D721Med (cell line): ENCODE results near the gene DNAI1.
A peak's percentile ranks its signal among the peaks of the same experiment; 100 is the strongest.
"Not testable (repeated sequence)": the region's sequence is repeated elsewhere in the genome, so short reads cannot be mapped to it uniquely, and the experiment has no call there.

ENCODE experiments used
- DNase-seq: peaks from one replicate; pipeline ENCODE4 v3.0.0; 2011; ENCODE audit warnings: low spot score; ENCODE audit not compliant: insufficient read length
- FAIRE-seq: peaks from 2 replicates; lab custom pipeline; 2011; peaks lifted over from hg19 to GRCh38; lab: Jason Lieb, UNC
- TF ChIP-seq, protein P1 (sequence below): IDR thresholded peaks from 2 replicates; pipeline ENCODE4 v1.5.1; 2012; ENCODE audit warnings: mild to moderate bottlenecking, control low read depth; ENCODE audit not compliant: insufficient read depth; ENCODE audit errors: missing control alignments

The DNAI1 gene

GRCh38 chr9:34426347-34427074 lies 32.1 kb upstream of the DNAI1 start:
- TF ChIP-seq, protein P1, sequence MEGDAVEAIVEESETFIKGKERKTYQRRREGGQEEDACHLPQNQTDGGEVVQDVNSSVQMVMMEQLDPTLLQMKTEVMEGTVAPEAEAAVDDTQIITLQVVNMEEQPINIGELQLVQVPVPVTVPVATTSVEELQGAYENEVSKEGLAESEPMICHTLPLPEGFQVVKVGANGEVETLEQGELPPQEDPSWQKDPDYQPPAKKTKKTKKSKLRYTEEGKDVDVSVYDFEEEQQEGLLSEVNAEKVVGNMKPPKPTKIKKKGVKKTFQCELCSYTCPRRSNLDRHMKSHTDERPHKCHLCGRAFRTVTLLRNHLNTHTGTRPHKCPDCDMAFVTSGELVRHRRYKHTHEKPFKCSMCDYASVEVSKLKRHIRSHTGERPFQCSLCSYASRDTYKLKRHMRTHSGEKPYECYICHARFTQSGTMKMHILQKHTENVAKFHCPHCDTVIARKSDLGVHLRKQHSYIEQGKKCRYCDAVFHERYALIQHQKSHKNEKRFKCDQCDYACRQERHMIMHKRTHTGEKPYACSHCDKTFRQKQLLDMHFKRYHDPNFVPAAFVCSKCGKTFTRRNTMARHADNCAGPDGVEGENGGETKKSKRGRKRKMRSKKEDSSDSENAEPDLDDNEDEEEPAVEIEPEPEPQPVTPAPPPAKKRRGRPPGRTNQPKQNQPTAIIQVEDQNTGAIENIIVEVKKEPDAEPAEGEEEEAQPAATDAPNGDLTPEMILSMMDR = no peak
- no peak for FAIRE-seq
- no peak for DNase-seq

DNA sequence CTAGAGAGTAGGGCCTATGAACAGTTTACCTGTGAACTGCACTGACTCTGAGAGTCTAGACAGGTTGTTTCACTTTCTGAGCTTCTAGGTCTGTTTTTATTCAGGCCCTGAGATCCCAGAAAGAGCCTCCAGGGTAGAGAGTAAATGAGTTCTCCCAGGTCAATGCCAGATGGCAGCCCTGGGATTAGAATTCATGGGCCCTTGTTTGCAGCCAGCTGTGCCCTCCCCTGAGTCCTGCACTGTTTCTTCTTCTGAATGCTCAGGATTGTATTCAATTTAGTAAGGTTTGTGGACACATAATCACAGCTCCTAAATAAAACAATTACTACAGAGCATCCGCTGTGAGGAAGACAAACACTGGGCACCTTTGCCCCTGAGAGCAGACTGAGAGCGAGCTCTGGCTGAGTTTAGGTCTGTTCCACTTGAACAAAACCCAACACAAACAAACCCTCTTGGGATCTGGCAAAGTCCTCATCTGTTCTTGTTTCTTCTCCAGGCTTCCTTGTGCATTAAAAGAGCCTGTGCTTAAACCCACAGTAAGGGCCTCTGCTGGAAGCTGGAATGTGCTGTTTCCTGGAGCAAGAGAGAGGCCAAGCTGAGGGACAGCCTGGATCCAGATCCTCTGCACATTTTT lies 30.2 kb upstream of the DNAI1 start:
- FAIRE-seq (no peak), DNase-seq (no peak)
- TF ChIP-seq, protein P1 = no peak

DNA sequence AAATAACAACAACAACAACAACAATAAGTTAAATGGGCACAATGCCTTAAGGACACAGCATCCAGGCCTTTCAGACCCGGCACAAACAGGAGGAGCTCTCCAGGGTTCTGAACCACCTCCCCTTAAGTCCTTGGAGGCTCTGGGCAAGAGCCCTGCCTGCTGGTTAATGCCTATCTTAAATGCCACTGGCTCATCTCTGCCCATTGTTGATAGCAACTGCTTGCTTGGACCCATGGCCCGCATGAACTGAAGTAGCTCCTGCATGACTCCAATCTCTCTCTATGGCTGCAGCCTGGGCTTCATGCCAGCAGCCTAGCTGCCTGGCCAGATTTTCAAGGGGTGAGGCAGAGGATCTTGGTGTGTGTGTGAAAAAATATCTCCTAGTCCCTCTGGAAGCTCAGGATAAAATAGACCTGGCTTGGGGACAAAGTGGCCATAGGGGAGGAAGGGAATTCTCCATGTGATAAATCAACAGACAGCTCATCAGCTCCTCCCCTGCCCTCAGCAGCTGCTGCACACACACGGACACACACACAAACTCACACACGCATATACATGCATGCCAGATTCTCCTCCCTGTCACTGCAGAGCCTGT lies 27.7 kb upstream of the DNAI1 start:
- TF ChIP-seq, protein P1 = no peak
- FAIRE-seq (no peak), DNase-seq (no peak)

DNA sequence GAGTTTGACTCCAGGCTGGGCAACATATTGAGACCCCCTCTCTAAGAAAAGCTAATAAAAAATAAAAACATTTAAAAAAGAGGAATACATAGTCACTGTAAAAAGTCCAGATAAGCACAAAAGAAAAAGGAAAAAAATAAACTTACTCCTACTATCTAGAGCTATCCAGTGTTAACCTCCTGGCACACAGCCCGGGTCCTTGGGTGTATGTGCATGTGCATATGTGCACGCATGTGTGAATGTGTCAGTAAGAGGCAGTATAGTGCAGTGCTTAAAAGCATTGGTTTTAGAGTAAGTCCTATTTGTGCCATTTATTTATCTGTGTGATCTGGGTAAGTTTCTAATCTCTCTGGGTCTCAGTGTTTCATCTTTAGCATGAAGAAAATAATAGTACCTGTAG lies 26.9 kb upstream of the DNAI1 start:
- FAIRE-seq (no peak), DNase-seq (no peak)
- TF ChIP-seq, protein P1 = no peak

- peak; percentile 72 for FAIRE-seq
- TF ChIP-seq, protein P1 = peak; percentile 92
- peak; percentile 58 for DNase-seq
These were observed 21.3 kb upstream of the DNAI1 start for GRCh38 chr9:34437006-34437925.

DNA sequence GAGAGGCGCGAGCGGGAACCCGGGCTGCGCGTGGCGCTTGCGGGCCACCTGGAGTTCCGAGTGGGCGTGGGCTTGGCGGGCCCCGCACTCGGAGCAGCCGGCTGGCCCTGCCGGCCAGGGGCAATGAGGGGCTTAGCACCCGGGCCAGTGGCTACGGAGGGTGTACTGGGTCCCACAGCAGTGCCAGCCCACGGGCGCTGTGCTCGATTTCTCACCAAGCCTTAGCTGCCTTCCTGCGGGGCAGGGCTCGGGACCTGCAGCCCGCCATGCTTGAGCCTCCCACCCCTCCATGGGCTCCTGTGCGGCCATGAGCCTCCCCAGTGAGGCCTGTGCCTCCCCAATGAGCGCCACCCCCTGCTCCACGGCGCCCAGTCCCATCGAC lies 20.7 kb upstream of the DNAI1 start:
- FAIRE-seq, DNase-seq: not testable (repeated sequence)

GRCh38 chr9:34438465-34438864 lies 20.1 kb upstream of the DNAI1 start:
- DNase-seq, FAIRE-seq: not testable (repeated sequence)
